DOHH2 (cell line): ENCODE measurements around the gene SLC22A14.

ENCODE experiments used
- H3F3A ChIP-seq: fragments of 200-600 bp; sonication (generic), shearing (Covaris generic); 2 replicates; pipeline ENCODE4 v1.6.0; 2016; ENCODE audit warnings: antibody characterized with exemption, mild to moderate bottlenecking; ENCODE audit not compliant: control insufficient read depth, insufficient read depth
- H3K27ac ChIP-seq: fragments of 200-600 bp; sonication (generic); 2 replicates; pipeline ENCODE4 v1.5.1; 2014; ENCODE audit warnings: low read depth, mild to moderate bottlenecking, low read length, moderate library complexity
- H3K27me3 ChIP-seq: fragments of 200-600 bp; sonication (generic); 2 replicates; pipeline ENCODE4 v1.6.1; 2014; ENCODE audit warnings: mild to moderate bottlenecking, low read length, mixed read lengths; ENCODE audit not compliant: control insufficient read depth
- H3K36me3 ChIP-seq: fragments of 200-600 bp; sonication (generic); 2 replicates; pipeline ENCODE4 v1.6.1; 2014; ENCODE audit warnings: mild to moderate bottlenecking, low read length, moderate library complexity, mixed read lengths; ENCODE audit not compliant: control insufficient read depth
- H3K4me1 ChIP-seq: fragments of 200-600 bp; sonication (generic); 2 replicates; pipeline ENCODE4 v1.6.1; 2014; ENCODE audit warnings: mild to moderate bottlenecking, low read length, mixed read lengths; ENCODE audit not compliant: control insufficient read depth
- H3K4me2 ChIP-seq: fragments of 200-600 bp; sonication (generic); 2 replicates; pipeline ENCODE4 v1.6.0; 2014; ENCODE audit warnings: mild to moderate bottlenecking, low read length, moderate library complexity
- H3K4me3 ChIP-seq: fragments of 200-600 bp; sonication (generic); 2 replicates; pipeline ENCODE4 v1.5.1; 2014; ENCODE audit warnings: mild to moderate bottlenecking, low read length, mixed read lengths
- H3K79me2 ChIP-seq: fragments of 200-600 bp; sonication (generic); 2 replicates; pipeline ENCODE4 v1.6.1; 2014; ENCODE audit warnings: mild to moderate bottlenecking, low read length, mixed read lengths; ENCODE audit not compliant: control insufficient read depth
- H3K9me2 ChIP-seq: fragments of 200-600 bp; sonication (generic); replicated peaks from 2 replicates; pipeline ENCODE4 v1.6.1; 2014; ENCODE audit warnings: mild to moderate bottlenecking, low read length, mixed read lengths; ENCODE audit not compliant: control insufficient read depth
- H3K9me3 ChIP-seq: fragments of 200-600 bp; sonication (generic); 2 replicates; pipeline ENCODE4 v1.6.1; 2014; ENCODE audit warnings: antibody characterized with exemption, low read length, mixed read lengths; ENCODE audit not compliant: control insufficient read depth, insufficient read depth
- H4K20me1 ChIP-seq: fragments of 200-600 bp; sonication (generic); 2 replicates; pipeline ENCODE4 v1.6.0; 2014; ENCODE audit warnings: low read depth, mild to moderate bottlenecking, antibody characterized with exemption, low read length, moderate library complexity; ENCODE audit not compliant: control insufficient read depth, insufficient read depth
- CTCF ChIP-seq: fragments of 200-600 bp; sonication (generic); IDR thresholded peaks from one replicate; pipeline ENCODE4 v1.5.1; 2014; ENCODE audit warnings: antibody characterized with exemption, mild to moderate bottlenecking, low read depth, low read length; ENCODE audit not compliant: poor library complexity, severe bottlenecking
- EZH2phosphoT487 ChIP-seq: fragments of 200-600 bp; sonication (generic); IDR thresholded peaks from 2 replicates; pipeline ENCODE4 v1.6.1; 2017; ENCODE audit warnings: borderline replicate concordance, mild to moderate bottlenecking, antibody characterized with exemption, low read length, moderate library complexity, mixed read lengths

The SLC22A14 gene

GRCh38 chr3:38271553-38271952, 10.5 kb upstream of the SLC22A14 start:
- H3K79me2 ChIP-seq = no peaks in the 10 kb centered on the region
- H3K27ac ChIP-seq = no peak overlapping the region
- no peak overlapping the region for H3K4me2 ChIP-seq
- no peaks in the 10 kb centered on the region for H3K9me2 ChIP-seq
- no peaks in the 10 kb centered on the region for H3K27me3 ChIP-seq
- H3K9me3 ChIP-seq = no peaks in the 10 kb centered on the region
- no peak overlapping the region for H3K4me3 ChIP-seq
- no peaks in the 10 kb centered on the region for H4K20me1 ChIP-seq
- no peaks in the 10 kb centered on the region for H3F3A ChIP-seq
- TF ChIP-seq EZH2phosphoT487 (no peak), CTCF (no peak)
- peaks cover 17% of the 10 kb centered on the region for H3K4me1 ChIP-seq
- no peaks in the 10 kb centered on the region for H3K36me3 ChIP-seq

GRCh38 chr3:38274864-38275649, 7.0 kb upstream of the SLC22A14 start:
- Histone ChIP-seq H3F3A (no peaks in the 10 kb centered on the region), H3K36me3 (no peaks in the 10 kb centered on the region), H3K27ac (no peak overlapping the region), H3K4me3 (no peak overlapping the region), H3K9me2 (no peaks in the 10 kb centered on the region), H3K4me2 (no peak overlapping the region), H3K79me2 (no peaks in the 10 kb centered on the region), H4K20me1 (no peaks in the 10 kb centered on the region), H3K9me3 (no peaks in the 10 kb centered on the region), H3K4me1 (peaks cover 4% of the 10 kb centered on the region; the same call in 1 of the 2 replicates), H3K27me3 (no peaks in the 10 kb centered on the region)
- TF ChIP-seq EZH2phosphoT487 = no peak
- TF ChIP-seq CTCF = no peak

GRCh38 chr3:38275658-38276057, 6.4 kb upstream of the SLC22A14 start:
- Histone ChIP-seq H3F3A (no peaks in the 10 kb centered on the region), H4K20me1 (no peaks in the 10 kb centered on the region), H3K4me3 (no peak overlapping the region), H3K4me1 (peaks cover 4% of the 10 kb centered on the region; the same call in 1 of the 2 replicates), H3K4me2 (no peak overlapping the region), H3K27me3 (no peaks in the 10 kb centered on the region), H3K79me2 (no peaks in the 10 kb centered on the region), H3K9me3 (no peaks in the 10 kb centered on the region), H3K9me2 (no peaks in the 10 kb centered on the region), H3K27ac (no peak overlapping the region), H3K36me3 (no peaks in the 10 kb centered on the region)
- TF ChIP-seq CTCF = no peak
- TF ChIP-seq EZH2phosphoT487 = no peak
